ENCODE results near the gene TMEM267.
"Not testable (repeated sequence)": the region's sequence is repeated elsewhere in the genome, so short reads cannot be mapped to it uniquely, and the experiment has no call there.

The TMEM267 gene

GRCh38 chr5:43461066-43461465 lies 22.6 kb downstream of the TMEM267 start:
- in situ Hi-C loops (cut with MboI; ENCODE audit: low sequenced_read_pairs): no loop called here

GRCh38 chr5:43456556-43456955 lies 27.1 kb downstream of the TMEM267 start:
- in situ Hi-C loops (cut with MboI; ENCODE audit: low sequenced_read_pairs): no loop called here

GRCh38 chr5:43441575-43441974 lies 42.1 kb downstream of the TMEM267 start:
- in situ Hi-C loops (cut with MboI; ENCODE audit: low sequenced_read_pairs): not testable (repeated sequence)

- in situ Hi-C loops (cut with MboI; ENCODE audit: low sequenced_read_pairs): no loop called here
Observed at GRCh38 chr5:43437062-43437660, 46.5 kb downstream of the TMEM267 start.

- in situ Hi-C loops (cut with MboI; ENCODE audit: low sequenced_read_pairs): no loop called here
Observed at GRCh38 chr5:43433382-43433781, 50.3 kb downstream of the TMEM267 start.

GRCh38 chr5:43432486-43433375 lies 50.9 kb downstream of the TMEM267 start:
- in situ Hi-C loops (cut with MboI; ENCODE audit: low sequenced_read_pairs): no loop called here

- in situ Hi-C loops (cut with MboI; ENCODE audit: low sequenced_read_pairs): no loop called here
Observed at GRCh38 chr5:43429706-43430105, 54.0 kb downstream of the TMEM267 start.

- in situ Hi-C loops (cut with MboI; ENCODE audit: low sequenced_read_pairs): no loop called here
Observed at GRCh38 chr5:43429016-43429415, 54.6 kb downstream of the TMEM267 start.

GRCh38 chr5:43427306-43427705 lies 56.4 kb downstream of the TMEM267 start:
- in situ Hi-C loops (cut with MboI; ENCODE audit: low sequenced_read_pairs): no loop called here

- in situ Hi-C loops (cut with MboI; ENCODE audit: low sequenced_read_pairs): no loop called here
Observed at GRCh38 chr5:43425983-43426382, 57.7 kb downstream of the TMEM267 start.

- in situ Hi-C loops (cut with MboI; ENCODE audit: low sequenced_read_pairs): not testable (repeated sequence)
Observed at GRCh38 chr5:43423086-43423485, 60.6 kb downstream of the TMEM267 start.

GRCh38 chr5:43422143-43422542 lies 61.5 kb downstream of the TMEM267 start:
- in situ Hi-C loops (cut with MboI; ENCODE audit: low sequenced_read_pairs): no loop called here

- in situ Hi-C loops (cut with MboI; ENCODE audit: low sequenced_read_pairs): no loop called here
Observed at GRCh38 chr5:43421450-43422133, 62.1 kb downstream of the TMEM267 start.

- in situ Hi-C loops (cut with MboI; ENCODE audit: low sequenced_read_pairs): no loop called here
Observed at GRCh38 chr5:43420241-43420640, 63.4 kb downstream of the TMEM267 start.

- in situ Hi-C loops (cut with MboI; ENCODE audit: low sequenced_read_pairs): no loop called here
Observed at GRCh38 chr5:43418561-43418960, 65.1 kb downstream of the TMEM267 start.

- in situ Hi-C loops (cut with MboI; ENCODE audit: low sequenced_read_pairs): no loop called here
Observed at GRCh38 chr5:43416803-43417394, 66.8 kb downstream of the TMEM267 start.

- in situ Hi-C loops (cut with MboI; ENCODE audit: low sequenced_read_pairs): no loop called here
Observed at GRCh38 chr5:43415935-43416802, 67.5 kb downstream of the TMEM267 start.

GRCh38 chr5:43413966-43414365 lies 69.7 kb downstream of the TMEM267 start:
- in situ Hi-C loops (cut with MboI; ENCODE audit: low sequenced_read_pairs): no loop called here

GRCh38 chr5:43412644-43413043 lies 71.0 kb downstream of the TMEM267 start:
- in situ Hi-C loops (cut with MboI; ENCODE audit: low sequenced_read_pairs): no loop called here

- in situ Hi-C loops (cut with MboI; ENCODE audit: low sequenced_read_pairs): no loop called here
Observed at GRCh38 chr5:43412156-43412555, 71.5 kb downstream of the TMEM267 start, which contains the start of gene CCL28. CCL28 (minus strand) TSS chr5:43412391; CDS start chr5:43412316, 75 bp downstream.

All from HL-60/S4 treated with retinoic acid at 250 ng/mL for 4 days and 3 days (cell line).